SK-N-SH treated with all-trans-retinoic acid at 6 μM for 48 hours (cell line): ENCODE results near the gene CTNND2.

Experiments used
- ATAC-seq: fragments of 200-7000 bp; cut with Tn5 transposase; 3 replicates; pipeline ENCODE4 v1.9.1; 2020; ENCODE audit warnings: mild to moderate bottlenecking, moderate library complexity
- ARNTL ChIP-seq: fragments of 450-650 bp; formaldehyde crosslinking; IDR thresholded peaks from 2 replicates; pipeline ENCODE4 v1.5.0; 2020; ENCODE audit warnings: low read depth, mild to moderate bottlenecking, moderate library complexity, borderline replicate concordance
- BACH2 ChIP-seq: fragments of 250-450 bp; sonication (Bioruptor Pico); IDR thresholded peaks from 2 replicates; pipeline ENCODE4 v1.9.0; 2021; ENCODE audit warnings: mild to moderate bottlenecking, borderline replicate concordance
- CSDC2 ChIP-seq: fragments of 250-450 bp; sonication (Bioruptor Pico); IDR thresholded peaks from 2 replicates; pipeline ENCODE4 v1.5.0; 2020; ENCODE audit warnings: mild to moderate bottlenecking, moderate library complexity
- GLIS3 ChIP-seq: fragments of 250-450 bp; sonication (Bioruptor Pico); IDR thresholded peaks from 2 replicates; pipeline ENCODE4 v1.5.0; 2020; ENCODE audit warnings: mild to moderate bottlenecking, moderate library complexity
- ISL1 ChIP-seq: fragments of 250-450 bp; sonication (Bioruptor Pico); IDR thresholded peaks from 2 replicates; pipeline ENCODE4 v2.1.2; 2022; ENCODE audit warnings: mild to moderate bottlenecking, moderate library complexity
- OSR1 ChIP-seq: fragments of 250-450 bp; sonication (Bioruptor Pico); IDR thresholded peaks from 2 replicates; pipeline ENCODE4 v1.8.0; 2022; ENCODE audit warnings: moderate library complexity, mild to moderate bottlenecking, inconsistent platforms
- PPARA ChIP-seq: fragments of 250-450 bp; sonication (Bioruptor Pico); IDR thresholded peaks from 2 replicates; pipeline ENCODE4 v1.5.0; 2020; ENCODE audit warnings: mild to moderate bottlenecking, borderline replicate concordance
- RARB ChIP-seq: fragments of 250-450 bp; sonication (Bioruptor Pico); IDR thresholded peaks from 2 replicates; pipeline ENCODE4 v1.8.0; 2021; ENCODE audit warnings: mild to moderate bottlenecking, moderate library complexity
- TOX ChIP-seq: fragments of 250-450 bp; sonication (Bioruptor Pico); IDR thresholded peaks from 2 replicates; pipeline ENCODE4 v1.8.0; 2021; ENCODE audit warnings: mild to moderate bottlenecking, moderate library complexity, borderline replicate concordance
- ZC3H10 ChIP-seq: fragments of 250-450 bp; sonication (Bioruptor Pico); IDR thresholded peaks from 2 replicates; pipeline ENCODE4 v1.5.1; 2021; ENCODE audit warnings: mild to moderate bottlenecking, moderate library complexity
- ZFP30 ChIP-seq: fragments of 450-650 bp; formaldehyde crosslinking; IDR thresholded peaks from 2 replicates; pipeline ENCODE4 v1.5.0; 2022; ENCODE audit warnings: mild to moderate bottlenecking, moderate library complexity
- ZNF8 ChIP-seq: fragments of 450-650 bp; formaldehyde crosslinking; IDR thresholded peaks from 2 replicates; pipeline ENCODE4 v1.5.0; 2020; ENCODE audit warnings: mild to moderate bottlenecking, moderate library complexity
- TF ChIP-seq, protein P1 (sequence below): fragments of 250-450 bp; sonication (Bioruptor Pico); IDR thresholded peaks from 2 replicates; pipeline ENCODE4 v1.8.0; 2020; ENCODE audit warnings: mild to moderate bottlenecking, moderate library complexity, borderline replicate concordance
- TF ChIP-seq, protein P2 (sequence below): fragments of 250-450 bp; sonication (Bioruptor Pico); IDR thresholded peaks from 2 replicates; pipeline ENCODE4 v1.5.0; 2020; ENCODE audit warnings: mild to moderate bottlenecking, moderate library complexity
- TF ChIP-seq, protein P3 (sequence below): fragments of 250-450 bp; sonication (Bioruptor Pico); IDR thresholded peaks from 2 replicates; pipeline ENCODE4 v1.5.1; 2021; ENCODE audit warnings: mild to moderate bottlenecking, moderate library complexity
- TF ChIP-seq, protein P4 (sequence below): fragments of 250-450 bp; sonication (Bioruptor Pico); IDR thresholded peaks from 2 replicates; pipeline ENCODE4 v1.8.0; 2021; ENCODE audit warnings: low read depth, mild to moderate bottlenecking, moderate library complexity, borderline replicate concordance
- TF ChIP-seq, protein P5 (sequence below): fragments of 250-450 bp; sonication (Bioruptor Pico); IDR thresholded peaks from 2 replicates; pipeline ENCODE4 v1.5.1; 2020; ENCODE audit warnings: low read depth, mild to moderate bottlenecking, moderate library complexity

The CTNND2 gene

DNA sequence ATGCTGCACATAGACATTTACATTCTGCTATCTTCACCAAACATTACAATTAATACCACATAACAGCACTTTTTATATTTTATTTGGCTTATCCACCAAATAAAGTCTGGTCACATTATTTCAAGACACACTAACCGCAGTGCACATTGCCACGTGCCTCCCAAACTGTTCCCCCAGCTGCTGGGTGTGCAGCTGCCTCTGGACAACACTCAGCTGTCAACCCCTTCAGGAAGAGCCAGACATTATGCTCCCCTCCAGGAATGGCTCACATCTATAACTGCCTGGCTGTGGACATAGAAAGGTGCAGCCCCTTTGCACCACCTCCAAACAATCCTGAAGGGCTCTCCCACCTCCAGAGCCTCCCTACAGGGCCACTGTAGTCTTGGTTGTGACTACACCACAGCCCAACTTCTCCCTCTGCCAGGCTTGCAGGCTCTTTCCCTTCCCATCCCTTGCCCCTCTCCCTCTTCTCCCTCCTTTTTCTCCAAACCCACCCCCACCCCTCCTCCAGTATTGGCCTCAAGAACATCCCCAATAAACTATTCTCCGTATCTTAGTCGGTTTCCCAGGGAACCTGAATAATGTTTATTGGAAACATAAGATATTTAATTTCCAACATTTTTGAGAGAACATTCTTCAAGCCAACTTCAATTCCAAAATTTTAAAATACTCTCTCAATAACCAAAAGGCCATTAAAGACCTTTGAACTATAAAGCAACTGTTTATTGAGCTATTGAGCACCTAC lies 372.3 kb downstream of the CTNND2 start:
- ATAC-seq: no peak
- TF ChIP-seq BACH2 (CRISPR knock-in tag): no peak
- TF ChIP-seq, protein P1, sequence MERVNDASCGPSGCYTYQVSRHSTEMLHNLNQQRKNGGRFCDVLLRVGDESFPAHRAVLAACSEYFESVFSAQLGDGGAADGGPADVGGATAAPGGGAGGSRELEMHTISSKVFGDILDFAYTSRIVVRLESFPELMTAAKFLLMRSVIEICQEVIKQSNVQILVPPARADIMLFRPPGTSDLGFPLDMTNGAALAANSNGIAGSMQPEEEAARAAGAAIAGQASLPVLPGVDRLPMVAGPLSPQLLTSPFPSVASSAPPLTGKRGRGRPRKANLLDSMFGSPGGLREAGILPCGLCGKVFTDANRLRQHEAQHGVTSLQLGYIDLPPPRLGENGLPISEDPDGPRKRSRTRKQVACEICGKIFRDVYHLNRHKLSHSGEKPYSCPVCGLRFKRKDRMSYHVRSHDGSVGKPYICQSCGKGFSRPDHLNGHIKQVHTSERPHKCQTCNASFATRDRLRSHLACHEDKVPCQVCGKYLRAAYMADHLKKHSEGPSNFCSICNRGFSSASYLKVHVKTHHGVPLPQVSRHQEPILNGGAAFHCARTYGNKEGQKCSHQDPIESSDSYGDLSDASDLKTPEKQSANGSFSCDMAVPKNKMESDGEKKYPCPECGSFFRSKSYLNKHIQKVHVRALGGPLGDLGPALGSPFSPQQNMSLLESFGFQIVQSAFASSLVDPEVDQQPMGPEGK (CRISPR knock-in tag): no peak

DNA sequence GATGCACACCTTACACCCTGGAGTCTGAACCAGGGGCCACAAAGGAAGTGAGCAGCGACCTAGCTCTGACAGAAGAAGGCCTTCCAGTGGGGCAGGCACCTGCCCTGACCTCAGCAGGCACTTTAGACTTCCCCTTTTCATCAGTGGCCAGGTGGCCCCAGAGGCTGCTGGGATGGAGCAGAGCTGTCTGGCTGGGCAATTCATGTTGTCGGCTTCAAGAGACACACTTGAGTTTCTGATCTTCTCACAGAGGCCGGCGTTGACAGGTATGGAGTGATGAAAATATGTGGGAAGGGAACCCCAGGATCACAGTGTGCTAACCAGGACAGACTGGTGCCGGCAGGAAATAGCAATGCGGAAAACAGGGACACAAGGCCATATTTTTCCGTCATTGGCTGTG lies 375.5 kb downstream of the CTNND2 start:
- ATAC-seq: no peak
- TF ChIP-seq, protein P2, sequence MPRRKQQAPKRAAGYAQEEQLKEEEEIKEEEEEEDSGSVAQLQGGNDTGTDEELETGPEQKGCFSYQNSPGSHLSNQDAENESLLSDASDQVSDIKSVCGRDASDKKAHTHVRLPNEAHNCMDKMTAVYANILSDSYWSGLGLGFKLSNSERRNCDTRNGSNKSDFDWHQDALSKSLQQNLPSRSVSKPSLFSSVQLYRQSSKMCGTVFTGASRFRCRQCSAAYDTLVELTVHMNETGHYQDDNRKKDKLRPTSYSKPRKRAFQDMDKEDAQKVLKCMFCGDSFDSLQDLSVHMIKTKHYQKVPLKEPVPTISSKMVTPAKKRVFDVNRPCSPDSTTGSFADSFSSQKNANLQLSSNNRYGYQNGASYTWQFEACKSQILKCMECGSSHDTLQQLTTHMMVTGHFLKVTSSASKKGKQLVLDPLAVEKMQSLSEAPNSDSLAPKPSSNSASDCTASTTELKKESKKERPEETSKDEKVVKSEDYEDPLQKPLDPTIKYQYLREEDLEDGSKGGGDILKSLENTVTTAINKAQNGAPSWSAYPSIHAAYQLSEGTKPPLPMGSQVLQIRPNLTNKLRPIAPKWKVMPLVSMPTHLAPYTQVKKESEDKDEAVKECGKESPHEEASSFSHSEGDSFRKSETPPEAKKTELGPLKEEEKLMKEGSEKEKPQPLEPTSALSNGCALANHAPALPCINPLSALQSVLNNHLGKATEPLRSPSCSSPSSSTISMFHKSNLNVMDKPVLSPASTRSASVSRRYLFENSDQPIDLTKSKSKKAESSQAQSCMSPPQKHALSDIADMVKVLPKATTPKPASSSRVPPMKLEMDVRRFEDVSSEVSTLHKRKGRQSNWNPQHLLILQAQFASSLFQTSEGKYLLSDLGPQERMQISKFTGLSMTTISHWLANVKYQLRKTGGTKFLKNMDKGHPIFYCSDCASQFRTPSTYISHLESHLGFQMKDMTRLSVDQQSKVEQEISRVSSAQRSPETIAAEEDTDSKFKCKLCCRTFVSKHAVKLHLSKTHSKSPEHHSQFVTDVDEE (CRISPR knock-in tag): no peak
- no peak for TF ChIP-seq BACH2 (CRISPR knock-in tag)
- TF ChIP-seq ISL1: no peak
- TF ChIP-seq, protein P3, sequence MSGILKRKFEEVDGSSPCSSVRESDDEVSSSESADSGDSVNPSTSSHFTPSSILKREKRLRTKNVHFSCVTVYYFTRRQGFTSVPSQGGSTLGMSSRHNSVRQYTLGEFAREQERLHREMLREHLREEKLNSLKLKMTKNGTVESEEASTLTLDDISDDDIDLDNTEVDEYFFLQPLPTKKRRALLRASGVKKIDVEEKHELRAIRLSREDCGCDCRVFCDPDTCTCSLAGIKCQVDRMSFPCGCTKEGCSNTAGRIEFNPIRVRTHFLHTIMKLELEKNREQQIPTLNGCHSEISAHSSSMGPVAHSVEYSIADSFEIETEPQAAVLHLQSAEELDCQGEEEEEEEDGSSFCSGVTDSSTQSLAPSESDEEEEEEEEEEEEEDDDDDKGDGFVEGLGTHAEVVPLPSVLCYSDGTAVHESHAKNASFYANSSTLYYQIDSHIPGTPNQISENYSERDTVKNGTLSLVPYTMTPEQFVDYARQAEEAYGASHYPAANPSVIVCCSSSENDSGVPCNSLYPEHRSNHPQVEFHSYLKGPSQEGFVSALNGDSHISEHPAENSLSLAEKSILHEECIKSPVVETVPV (CRISPR knock-in tag): no peak
- no peak for TF ChIP-seq ARNTL (CRISPR knock-in tag)
- TF ChIP-seq GLIS3: no peak
- TF ChIP-seq ZNF8: no peak
- TF ChIP-seq PPARA: no peak
- no peak for TF ChIP-seq RARB
- TF ChIP-seq, protein P1 (CRISPR knock-in tag): no peak
- TF ChIP-seq ZC3H10 (CRISPR knock-in tag): no peak
- TF ChIP-seq, protein P4, sequence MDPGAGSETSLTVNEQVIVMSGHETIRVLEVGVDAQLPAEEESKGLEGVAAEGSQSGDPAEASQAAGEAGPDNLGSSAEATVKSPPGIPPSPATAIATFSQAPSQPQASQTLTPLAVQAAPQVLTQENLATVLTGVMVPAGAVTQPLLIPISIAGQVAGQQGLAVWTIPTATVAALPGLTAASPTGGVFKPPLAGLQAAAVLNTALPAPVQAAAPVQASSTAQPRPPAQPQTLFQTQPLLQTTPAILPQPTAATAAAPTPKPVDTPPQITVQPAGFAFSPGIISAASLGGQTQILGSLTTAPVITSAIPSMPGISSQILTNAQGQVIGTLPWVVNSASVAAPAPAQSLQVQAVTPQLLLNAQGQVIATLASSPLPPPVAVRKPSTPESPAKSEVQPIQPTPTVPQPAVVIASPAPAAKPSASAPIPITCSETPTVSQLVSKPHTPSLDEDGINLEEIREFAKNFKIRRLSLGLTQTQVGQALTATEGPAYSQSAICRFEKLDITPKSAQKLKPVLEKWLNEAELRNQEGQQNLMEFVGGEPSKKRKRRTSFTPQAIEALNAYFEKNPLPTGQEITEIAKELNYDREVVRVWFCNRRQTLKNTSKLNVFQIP (CRISPR knock-in tag): no peak

DNA sequence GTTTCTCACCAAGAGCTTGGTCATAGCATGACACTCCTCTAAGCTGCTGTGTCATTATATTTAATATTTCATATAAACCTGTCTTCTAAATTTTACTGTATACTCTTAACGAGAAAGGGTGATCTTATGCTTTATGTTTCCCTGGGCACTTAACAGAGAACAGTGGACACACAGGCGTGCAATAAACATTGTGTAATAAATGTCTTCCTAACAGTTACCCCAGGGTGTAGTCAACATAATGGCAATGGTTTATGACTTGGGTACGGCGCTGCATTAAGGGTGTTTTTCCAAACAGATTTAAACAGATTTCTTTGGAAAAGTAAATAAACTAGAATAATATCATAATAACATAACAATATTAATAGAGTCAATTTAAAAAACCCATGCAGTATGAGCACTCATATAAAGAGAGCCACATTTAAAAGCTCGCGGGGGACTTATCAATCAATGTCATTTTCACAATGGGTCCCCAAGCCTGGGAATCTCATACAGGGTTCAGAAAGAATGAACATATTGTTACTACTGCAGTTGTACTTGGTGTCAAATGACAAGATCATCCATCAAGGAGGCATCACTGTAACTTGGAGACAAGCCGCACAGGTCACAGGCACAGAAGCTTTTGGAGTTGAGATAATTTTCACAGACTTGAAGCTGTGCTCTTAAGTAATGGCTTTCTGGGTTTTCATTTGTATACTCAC lies 376.4 kb downstream of the CTNND2 start:
- TF ChIP-seq, protein P5, sequence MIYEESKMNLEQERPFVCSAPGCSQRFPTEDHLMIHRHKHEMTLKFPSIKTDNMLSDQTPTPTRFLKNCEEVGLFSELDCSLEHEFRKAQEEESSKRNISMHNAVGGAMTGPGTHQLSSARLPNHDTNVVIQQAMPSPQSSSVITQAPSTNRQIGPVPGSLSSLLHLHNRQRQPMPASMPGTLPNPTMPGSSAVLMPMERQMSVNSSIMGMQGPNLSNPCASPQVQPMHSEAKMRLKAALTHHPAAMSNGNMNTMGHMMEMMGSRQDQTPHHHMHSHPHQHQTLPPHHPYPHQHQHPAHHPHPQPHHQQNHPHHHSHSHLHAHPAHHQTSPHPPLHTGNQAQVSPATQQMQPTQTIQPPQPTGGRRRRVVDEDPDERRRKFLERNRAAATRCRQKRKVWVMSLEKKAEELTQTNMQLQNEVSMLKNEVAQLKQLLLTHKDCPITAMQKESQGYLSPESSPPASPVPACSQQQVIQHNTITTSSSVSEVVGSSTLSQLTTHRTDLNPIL (CRISPR knock-in tag): no peak
- no peak for TF ChIP-seq ZFP30
- TF ChIP-seq CSDC2: no peak
- ATAC-seq: no peak

DNA sequence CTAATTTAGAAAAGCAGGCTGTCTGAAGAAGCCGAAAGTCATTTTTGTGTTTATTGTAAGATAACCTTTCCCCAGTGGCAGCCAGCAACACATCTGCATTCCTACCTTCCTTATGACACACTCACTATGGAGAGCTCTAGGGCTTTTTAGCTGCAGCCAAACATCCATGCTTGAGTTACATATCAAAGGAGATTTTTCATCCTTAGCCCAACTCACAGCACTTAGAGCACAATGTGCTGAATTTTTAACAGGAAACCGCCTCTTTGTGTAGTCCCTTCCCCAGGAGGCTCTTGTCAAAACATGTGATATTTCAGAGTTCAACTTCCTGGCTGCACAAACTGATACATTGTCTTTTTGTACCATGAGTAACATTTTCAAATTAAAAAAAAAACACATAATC lies 379.2 kb downstream of the CTNND2 start:
- ATAC-seq: no peak
- TF ChIP-seq ZNF8 (no peak), OSR1 (CRISPR knock-in tag) (no peak), ARNTL (CRISPR knock-in tag) (no peak), ZFP30 (no peak), TOX (CRISPR knock-in tag) (no peak), RARB (no peak)
- TF ChIP-seq, protein P2 (CRISPR knock-in tag): no peak
- TF ChIP-seq, protein P4 (CRISPR knock-in tag): no peak
